Stimulated activated naive CD8-positive, alpha-beta T cell treated with anti-CD3 and anti-CD28 coated beads, Interleukin-15, Interleukin-2, amounts not matched to agents 100 ng/mL and 50 ng/mL, for 24 hours (primary cell): ENCODE measurements around the gene ABCA7.
"Not testable (repeated sequence)": the region's sequence is repeated elsewhere in the genome, so short reads cannot be mapped to it uniquely, and the experiment has no call there.

Experiments
- H3K27ac Mint-ChIP-seq: one replicate; pipeline ENCODE4 v1.8.0; 2021; ENCODE audit warnings: mild to moderate bottlenecking, mixed read lengths
- H3K27me3 Mint-ChIP-seq: one replicate; pipeline ENCODE4 v1.8.0; 2021; ENCODE audit warnings: mixed read lengths
- H3K36me3 Mint-ChIP-seq: one replicate; pipeline ENCODE4 v1.8.0; 2021; ENCODE audit warnings: low read depth, mixed read lengths
- H3K4me1 Mint-ChIP-seq: one replicate; pipeline ENCODE4 v1.8.0; 2021; ENCODE audit warnings: low read depth, mixed read lengths
- H3K4me3 Mint-ChIP-seq: one replicate; pipeline ENCODE4 v1.8.0; 2021; ENCODE audit warnings: mild to moderate bottlenecking, mixed read lengths
- H3K9me3 Mint-ChIP-seq: one replicate; pipeline ENCODE4 v1.8.0; 2021; ENCODE audit warnings: mixed read lengths

ABCA7 gene

DNA sequence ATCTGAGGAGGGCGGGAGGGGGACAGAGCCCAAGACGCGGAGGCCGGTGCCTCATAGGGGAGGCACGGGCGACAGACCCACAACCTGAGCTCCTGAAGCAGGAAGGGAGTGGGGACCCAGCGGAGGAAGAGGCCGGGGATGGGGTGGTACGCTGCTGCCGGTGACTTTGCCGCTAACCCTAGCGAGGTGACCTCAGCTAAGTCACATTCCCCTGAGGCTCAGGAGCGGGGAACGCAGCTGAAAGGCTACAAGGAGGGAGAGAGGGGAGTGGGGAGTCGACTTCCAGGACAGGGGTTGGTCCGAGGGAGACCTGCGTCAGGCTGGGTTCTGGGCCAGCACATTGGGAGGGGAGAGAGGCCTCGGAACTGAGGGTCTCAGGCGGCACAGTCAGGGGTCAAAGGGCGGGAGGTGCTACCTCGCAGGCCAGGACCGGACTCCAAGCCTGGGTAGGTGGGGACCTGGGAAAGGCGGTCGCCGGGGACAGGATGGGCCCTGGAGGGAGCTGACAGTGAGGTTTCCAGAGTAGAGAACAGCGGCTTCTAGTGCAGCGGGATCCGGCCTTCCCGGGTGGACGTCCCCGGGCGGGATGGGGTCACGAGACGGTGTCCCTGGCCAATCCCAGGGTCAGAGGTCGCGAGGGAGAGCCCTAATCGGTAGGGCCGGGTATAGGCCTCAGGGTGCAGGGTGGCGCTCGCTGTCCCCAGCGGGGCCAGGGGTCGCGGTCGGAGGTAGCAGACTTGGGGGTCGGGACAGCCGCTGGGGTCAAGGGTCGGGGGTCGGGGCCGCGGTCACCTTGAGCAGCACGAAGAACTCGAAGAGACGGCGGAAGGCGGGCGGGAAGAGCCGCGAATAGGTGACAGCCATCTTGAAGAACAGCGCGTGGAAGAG, 19.7 kb upstream of the ABCA7 start:
- Mint-ChIP-seq H3K4me3 (peak overlapping the region; percentile 93), H3K9me3 (no peaks in the 10 kb centered on the region), H3K27ac (peak overlapping the region; percentile 90), H3K4me1 (peaks cover 43% of the 10 kb centered on the region), H3K27me3 (no peaks in the 10 kb centered on the region), H3K36me3 (peaks cover 7% of the 10 kb centered on the region)

DNA sequence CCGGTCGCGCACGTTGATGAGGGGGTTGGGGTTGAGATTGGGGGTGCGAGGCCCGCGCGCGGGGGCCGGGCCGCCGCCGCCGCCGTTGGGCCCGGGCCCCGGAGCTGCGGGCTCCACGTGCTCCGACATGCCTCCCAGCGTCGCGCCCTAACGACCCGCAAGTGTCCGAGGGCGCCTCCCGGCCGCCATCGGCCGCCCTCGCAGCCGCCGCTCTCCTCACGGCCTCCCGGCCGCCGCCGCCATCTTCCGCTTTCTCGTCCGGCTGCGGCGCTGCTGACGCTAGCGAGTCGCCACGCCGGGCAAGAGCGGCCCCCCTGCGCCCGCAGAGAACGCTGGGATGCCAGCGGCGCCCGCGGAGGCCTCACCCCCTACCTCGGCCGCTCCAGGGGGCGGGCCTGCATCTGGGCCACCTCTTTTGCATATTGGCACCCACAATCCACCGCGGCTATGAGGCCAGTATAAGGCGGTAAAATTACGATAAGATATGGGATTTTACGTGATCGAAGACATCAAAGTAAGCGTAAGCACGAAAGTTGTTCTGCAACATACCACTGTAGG, 19.0 kb upstream of the ABCA7 start, which contains the start of gene TMEM259:
Gene TMEM259 (minus strand): TSS at position 256 of the 558 bp plus-strand sequence. CDS start 127 bp downstream, at position 129.
- H3K4me1 Mint-ChIP-seq, result peaks cover 44% of the 10 kb centered on the region
- no peaks in the 10 kb centered on the region for H3K27me3 Mint-ChIP-seq
- peak within 1 kb of the TSS; percentile 93 for H3K4me3 Mint-ChIP-seq
- H3K27ac Mint-ChIP-seq, result peak within 1 kb of the TSS; percentile 99
- H3K36me3 Mint-ChIP-seq, result peaks cover 7% of the 10 kb centered on the region
- H3K9me3 Mint-ChIP-seq, result no peaks in the 10 kb centered on the region

DNA sequence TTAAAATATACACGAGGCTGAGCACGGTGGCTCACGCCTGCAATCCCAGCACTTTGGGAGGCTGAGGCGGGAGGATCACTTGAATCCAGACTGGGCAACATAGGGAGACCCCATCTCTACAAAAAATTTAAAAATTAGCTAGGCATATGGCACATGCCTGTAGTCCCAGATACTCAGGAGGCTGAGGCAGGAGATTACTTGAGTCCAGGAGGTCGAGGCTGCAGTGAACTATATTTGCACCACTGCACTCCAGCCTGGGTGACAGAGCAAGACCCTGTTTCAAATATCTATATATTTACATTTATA, 16.1 kb upstream of the ABCA7 start:
- not testable (repeated sequence) for H3K27me3 Mint-ChIP-seq, H3K9me3 Mint-ChIP-seq, H3K36me3 Mint-ChIP-seq, H3K4me3 Mint-ChIP-seq, H3K27ac Mint-ChIP-seq
- peaks cover 27% of the 10 kb centered on the region for H3K4me1 Mint-ChIP-seq

DNA sequence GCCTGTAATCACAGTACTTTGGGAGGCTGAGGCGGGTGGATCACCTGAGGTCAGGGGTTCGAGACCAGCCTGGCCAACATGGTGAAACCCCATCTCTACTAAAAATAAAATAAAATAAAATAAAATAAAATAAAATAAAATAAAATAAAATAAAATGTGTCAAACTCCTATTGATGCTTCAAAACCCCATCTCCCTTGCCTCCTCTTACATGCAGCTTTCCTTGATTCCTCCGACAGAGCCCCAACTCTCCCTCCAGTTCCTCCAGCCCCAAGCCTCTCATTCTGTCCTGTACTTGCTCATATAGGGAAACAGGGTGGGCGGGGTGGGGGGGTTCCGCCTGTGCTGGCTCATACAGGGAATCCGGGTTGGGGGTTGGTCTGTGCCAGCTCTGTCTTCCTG, 14.8 kb upstream of the ABCA7 start:
- peaks cover 28% of the 10 kb centered on the region for H3K4me1 Mint-ChIP-seq
- H3K36me3 Mint-ChIP-seq, H3K27me3 Mint-ChIP-seq, H3K27ac Mint-ChIP-seq, H3K9me3 Mint-ChIP-seq: not testable (repeated sequence)
- H3K4me3 Mint-ChIP-seq, result peak overlapping the region; percentile 43

DNA sequence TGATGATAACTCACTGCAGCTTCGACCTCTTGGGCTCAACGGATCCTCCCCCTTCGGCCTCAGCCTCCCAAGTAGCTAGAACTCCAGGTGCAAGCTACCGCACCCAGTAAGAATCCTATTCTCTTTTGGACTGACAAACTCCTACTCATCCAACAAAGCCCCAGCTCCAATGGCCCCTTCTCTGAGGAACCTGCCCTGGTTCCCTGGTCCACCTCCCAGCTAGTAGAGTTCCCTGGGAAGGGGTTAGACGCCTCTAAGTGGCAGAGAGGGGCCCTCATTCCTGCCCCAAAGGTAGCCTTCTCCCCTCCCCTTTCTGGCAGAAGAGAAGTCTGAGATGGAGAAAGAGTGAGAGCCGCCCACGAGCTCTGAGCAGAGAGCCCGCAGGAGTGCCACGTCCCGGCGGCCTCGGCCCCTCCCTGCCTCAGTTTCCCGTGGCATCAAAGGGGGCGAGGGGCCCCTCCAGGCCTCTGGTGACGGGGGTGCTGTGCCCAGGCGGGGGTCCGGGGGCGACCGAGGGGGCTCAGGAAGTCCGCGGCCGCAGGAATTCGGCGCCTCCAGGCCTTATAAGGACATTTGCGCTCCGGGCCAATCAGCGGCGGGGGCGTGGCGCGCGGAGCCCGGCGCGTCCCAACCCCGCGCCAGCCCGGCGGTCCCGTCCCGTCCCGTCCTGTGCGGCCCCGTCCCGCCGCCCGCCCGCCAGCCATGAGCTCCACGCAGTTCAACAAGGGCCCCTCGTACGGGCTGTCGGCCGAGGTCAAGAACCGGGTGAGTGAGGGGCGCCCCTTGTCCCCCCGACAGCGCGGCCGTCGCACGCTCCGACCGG, 13.7 kb upstream of the ABCA7 start, which contains the start of gene CNN2:
Gene CNN2 (plus strand): TSS at position 649 of the 823 bp plus-strand sequence. CDS start 54 bp downstream, at position 703.
- Mint-ChIP-seq H3K4me3 (peak within 1 kb of the TSS; percentile 88), H3K36me3 (peaks cover 4% of the 10 kb centered on the region), H3K9me3 (no peaks in the 10 kb centered on the region)

DNA sequence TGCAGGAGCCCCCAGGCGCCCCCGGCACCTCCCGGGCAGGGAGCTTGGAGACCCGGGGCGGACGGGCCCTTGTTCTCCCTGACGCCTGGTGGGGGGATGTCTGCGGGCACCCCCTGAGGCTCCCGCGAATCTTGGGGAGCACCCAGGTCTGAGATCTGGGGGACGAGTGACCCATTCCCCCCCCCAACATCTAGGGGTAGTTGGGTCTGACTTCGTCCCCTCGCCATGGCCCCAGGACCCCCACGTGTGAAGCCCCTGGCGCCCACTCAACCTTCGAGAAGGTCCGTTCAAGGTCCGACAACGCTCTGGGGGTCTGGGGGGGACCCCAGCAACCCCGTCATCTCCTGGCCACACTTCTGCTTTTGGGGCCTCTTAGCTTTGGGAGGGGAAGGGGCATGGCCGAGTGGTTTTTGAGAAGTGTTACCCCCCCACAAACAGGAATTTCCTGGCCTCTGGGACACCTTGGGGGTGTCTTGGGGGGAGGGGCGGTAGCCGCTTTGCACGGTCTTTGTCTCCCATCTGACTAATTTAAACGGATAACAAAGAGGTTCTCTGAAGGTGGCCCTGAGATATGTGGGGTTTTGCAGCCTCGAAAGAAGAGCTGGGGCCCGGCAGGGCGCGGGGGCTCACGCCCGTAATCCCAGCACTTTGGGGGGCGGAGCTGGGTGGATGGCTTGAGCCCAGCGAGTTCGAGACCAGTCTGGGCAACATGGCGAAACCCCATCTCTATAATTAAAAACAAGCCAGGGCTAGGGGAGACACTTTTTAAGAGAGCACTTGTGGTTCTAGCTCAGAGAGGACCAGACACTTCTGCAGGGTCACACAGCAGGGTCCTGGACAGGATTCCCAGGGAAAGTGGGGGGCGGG, 12.9 kb upstream of the ABCA7 start:
- peak overlapping the region; percentile 88 for H3K4me3 Mint-ChIP-seq
- H3K4me1 Mint-ChIP-seq, result peaks cover 29% of the 10 kb centered on the region
- no peaks in the 10 kb centered on the region for H3K27me3 Mint-ChIP-seq
- peak overlapping the region; percentile 75 for H3K27ac Mint-ChIP-seq
- no peaks in the 10 kb centered on the region for H3K9me3 Mint-ChIP-seq
- H3K36me3 Mint-ChIP-seq, result peaks cover 4% of the 10 kb centered on the region

More for the DNA sequence above, 13.7 kb upstream of the ABCA7 start, which contains the start of gene CNN2:
- peaks cover 35% of the 10 kb centered on the region for H3K4me1 Mint-ChIP-seq
- H3K27ac Mint-ChIP-seq, result peak within 1 kb of the TSS; percentile 75
- no peaks in the 10 kb centered on the region for H3K27me3 Mint-ChIP-seq

DNA sequence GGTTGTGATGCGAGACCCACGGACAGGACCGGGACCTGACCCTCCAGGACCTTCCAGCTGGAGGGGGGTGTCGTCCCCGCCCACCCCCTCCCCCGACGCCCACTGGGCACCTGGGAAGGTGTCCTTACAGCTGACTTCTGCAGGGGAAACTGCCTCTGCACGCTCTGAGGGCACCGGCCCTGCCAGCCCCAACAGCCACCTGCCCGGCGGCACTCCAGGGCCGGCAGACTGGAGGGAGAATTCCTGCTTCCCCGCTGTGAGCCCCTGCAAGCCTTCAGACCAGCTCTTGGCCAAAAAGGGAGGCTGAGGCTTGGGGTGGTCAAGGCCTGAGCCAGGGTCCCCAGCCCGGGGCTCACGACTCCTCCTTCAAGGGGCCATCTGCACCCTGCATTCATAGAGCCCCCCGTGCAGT, 12.3 kb upstream of the ABCA7 start:
- Mint-ChIP-seq H3K4me3 (peak overlapping the region; percentile 88), H3K36me3 (peaks cover 4% of the 10 kb centered on the region), H3K27me3 (no peaks in the 10 kb centered on the region), H3K4me1 (peaks cover 29% of the 10 kb centered on the region), H3K27ac (no peak overlapping the region), H3K9me3 (no peaks in the 10 kb centered on the region)

DNA sequence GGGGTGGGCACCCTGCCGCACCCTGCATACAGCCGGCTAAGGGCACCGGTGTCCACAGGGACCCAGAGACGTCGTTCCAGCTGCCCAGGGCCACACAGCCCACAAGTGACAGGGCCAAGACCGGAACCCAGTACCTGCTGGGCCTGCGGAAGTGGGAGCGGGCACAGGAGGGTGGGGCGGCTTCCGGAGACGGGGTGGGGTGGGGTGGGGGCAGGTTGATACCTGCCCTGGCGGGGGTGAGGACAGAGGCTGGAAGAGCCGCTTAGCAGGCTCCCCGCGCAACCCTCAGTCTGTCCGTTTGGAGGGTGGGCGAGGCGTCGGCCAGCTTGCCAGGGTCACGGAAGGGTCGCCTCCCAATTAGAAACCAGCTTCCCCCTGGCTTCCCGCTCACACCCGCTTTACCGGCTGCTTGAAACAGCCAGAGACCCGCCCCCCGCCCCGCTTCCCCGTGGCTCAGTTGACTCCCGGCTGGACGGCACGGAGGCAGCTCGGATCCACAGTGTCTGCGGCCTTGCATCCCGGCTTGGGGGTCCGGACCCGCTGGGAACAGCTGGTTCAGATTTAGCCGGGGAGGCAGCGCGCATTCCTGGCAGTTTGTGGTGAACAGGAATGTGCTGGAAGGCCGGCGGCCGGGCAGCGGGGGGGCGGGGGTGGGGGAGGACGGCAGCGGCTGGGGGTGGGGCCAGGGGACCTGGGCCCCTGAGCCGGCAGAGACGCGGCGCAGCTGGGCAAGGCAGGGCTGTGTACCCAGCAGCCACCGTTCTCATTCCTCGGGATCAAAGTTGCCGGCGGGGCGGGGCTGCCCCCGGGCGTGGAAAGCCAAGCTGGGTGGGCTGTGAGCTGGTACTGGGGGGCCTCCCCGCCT, 11.6 kb upstream of the ABCA7 start:
- Mint-ChIP-seq H3K36me3 (peaks cover 10% of the 10 kb centered on the region), H3K27me3 (no peaks in the 10 kb centered on the region), H3K27ac (no peak overlapping the region), H3K4me3 (peak overlapping the region; percentile 88), H3K9me3 (no peaks in the 10 kb centered on the region), H3K4me1 (peaks cover 30% of the 10 kb centered on the region)

DNA sequence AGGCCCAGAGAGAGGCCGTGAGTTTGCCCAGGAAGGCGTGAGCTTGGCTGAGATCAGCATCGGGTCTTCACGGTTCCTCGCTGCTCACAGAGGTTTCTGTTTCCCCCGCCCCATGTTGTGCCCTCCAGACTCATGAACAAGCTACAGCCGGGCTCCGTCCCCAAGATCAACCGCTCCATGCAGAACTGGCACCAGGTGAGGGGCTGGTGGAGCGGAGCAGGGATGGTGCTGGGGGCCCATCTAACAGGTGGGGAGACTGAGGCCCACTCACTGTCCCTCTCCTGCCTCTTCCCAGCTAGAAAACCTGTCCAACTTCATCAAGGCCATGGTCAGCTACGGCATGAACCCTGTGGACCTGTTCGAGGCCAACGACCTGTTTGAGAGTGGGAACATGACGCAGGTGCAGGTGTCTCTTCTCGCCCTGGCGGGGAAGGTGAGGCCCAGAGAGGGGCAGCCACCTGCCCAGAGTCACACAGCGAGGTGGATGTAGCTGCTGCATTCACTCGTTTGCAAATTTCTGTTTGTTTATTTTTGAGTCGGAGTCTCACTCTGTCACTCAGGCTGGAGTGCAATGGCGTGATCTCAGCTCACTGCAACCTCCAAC, 7.5 kb upstream of the ABCA7 start:
- H3K27ac Mint-ChIP-seq, result no peak overlapping the region
- no peak overlapping the region for H3K4me3 Mint-ChIP-seq
- peaks cover 24% of the 10 kb centered on the region for H3K4me1 Mint-ChIP-seq
- no peaks in the 10 kb centered on the region for H3K9me3 Mint-ChIP-seq
- no peaks in the 10 kb centered on the region for H3K27me3 Mint-ChIP-seq
- H3K36me3 Mint-ChIP-seq, result peaks cover 21% of the 10 kb centered on the region

DNA sequence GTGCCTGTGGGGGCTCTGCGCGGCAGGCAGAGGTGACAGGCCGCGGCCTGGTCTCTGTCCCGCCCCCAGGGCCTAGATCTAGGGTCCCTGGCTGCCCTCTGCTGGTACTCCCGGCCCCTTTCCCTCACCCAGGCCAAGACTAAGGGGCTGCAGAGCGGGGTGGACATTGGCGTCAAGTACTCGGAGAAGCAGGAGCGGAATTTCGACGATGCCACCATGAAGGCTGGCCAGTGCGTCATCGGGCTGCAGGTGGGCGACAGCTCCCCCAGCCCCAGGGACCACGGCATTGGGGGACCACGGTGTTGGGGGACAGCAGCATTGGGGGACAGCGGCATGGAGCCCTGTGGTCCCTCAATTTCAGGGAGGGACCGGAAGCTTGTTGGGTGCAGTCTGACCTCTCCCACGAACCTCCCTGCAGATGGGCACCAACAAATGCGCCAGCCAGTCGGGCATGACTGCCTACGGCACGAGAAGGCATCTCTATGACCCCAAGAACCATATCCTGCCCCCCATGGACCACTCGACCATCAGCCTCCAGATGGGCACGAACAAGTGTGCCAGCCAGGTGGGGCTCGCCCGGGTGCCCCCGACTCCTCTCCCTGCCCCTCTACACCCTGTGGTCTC, 3.8 kb upstream of the ABCA7 start:
- H3K27ac Mint-ChIP-seq, result no peak overlapping the region
- H3K27me3 Mint-ChIP-seq, result no peaks in the 10 kb centered on the region
- peaks cover 45% of the 10 kb centered on the region for H3K4me1 Mint-ChIP-seq
- no peak overlapping the region for H3K4me3 Mint-ChIP-seq
- H3K36me3 Mint-ChIP-seq, result peaks cover 28% of the 10 kb centered on the region
- no peaks in the 10 kb centered on the region for H3K9me3 Mint-ChIP-seq

DNA sequence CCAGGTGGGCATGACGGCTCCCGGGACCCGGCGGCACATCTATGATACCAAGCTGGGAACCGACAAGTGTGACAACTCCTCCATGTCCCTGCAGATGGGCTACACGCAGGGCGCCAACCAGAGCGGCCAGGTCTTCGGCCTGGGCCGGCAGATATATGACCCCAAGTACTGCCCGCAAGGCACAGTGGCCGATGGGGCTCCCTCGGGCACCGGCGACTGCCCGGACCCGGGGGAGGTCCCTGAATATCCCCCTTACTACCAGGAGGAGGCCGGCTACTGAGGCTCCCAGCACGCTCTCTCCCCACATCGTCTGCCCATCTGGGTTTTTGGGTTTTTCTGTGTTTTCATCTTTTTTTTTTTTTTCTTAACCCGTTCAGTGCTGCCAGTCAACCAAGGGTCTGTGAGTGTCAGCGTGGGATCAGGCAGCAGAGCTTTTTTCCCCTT, 2.3 kb upstream of the ABCA7 start:
- H3K27me3 Mint-ChIP-seq, result no peaks in the 10 kb centered on the region
- peaks cover 50% of the 10 kb centered on the region for H3K4me1 Mint-ChIP-seq
- peaks cover 28% of the 10 kb centered on the region for H3K36me3 Mint-ChIP-seq
- no peaks in the 10 kb centered on the region for H3K9me3 Mint-ChIP-seq
- H3K4me3 Mint-ChIP-seq, result peak overlapping the region; percentile 60
- peak overlapping the region; percentile 76 for H3K27ac Mint-ChIP-seq

DNA sequence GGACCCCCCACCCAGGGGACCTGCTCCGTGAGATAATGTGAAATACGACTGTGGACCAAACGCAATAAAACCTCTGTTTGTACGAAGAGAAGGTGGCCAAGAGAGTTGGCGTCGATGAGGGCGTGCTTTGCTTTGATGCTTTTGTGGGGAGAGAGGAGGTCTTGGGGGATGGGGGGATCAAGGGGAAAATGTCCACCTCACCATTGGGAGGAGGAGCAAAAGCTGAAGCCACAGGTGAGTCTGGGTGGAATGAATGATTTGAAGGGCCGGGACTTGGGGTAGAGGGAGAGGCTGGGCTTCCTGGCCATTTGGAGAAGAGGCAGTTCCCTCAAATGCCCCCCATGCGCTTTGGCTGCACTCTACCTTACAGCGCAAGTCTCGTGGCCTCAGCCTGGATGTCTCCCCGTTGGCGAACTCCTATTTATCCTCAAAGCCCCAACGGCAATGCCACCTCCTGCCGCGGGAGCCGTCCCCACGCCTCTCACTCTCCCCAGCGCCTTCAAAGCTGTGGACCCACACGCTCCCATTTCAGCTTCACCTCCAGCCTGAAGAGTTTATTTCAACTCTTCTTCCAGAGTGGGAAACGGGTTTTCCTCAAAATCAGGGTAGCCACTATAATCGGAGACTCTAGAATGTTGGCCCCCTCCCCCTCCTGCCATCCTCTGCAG, 795 bp upstream of the ABCA7 start:
- Mint-ChIP-seq H3K36me3 (peaks cover 20% of the 10 kb centered on the region), H3K9me3 (no peaks in the 10 kb centered on the region), H3K27me3 (no peaks in the 10 kb centered on the region), H3K4me3 (peak overlapping the region; percentile 89), H3K27ac (peak overlapping the region; percentile 76), H3K4me1 (peaks cover 47% of the 10 kb centered on the region)
